NCI-H345 (cell line): Measurements from ENCODE around the gene C1QTNF8.

Source experiments
- DNase-seq: peaks from one replicate; lab custom pipeline; 2025; lab: John Stamatoyannopoulos, UW

Gene C1QTNF8

DNA sequence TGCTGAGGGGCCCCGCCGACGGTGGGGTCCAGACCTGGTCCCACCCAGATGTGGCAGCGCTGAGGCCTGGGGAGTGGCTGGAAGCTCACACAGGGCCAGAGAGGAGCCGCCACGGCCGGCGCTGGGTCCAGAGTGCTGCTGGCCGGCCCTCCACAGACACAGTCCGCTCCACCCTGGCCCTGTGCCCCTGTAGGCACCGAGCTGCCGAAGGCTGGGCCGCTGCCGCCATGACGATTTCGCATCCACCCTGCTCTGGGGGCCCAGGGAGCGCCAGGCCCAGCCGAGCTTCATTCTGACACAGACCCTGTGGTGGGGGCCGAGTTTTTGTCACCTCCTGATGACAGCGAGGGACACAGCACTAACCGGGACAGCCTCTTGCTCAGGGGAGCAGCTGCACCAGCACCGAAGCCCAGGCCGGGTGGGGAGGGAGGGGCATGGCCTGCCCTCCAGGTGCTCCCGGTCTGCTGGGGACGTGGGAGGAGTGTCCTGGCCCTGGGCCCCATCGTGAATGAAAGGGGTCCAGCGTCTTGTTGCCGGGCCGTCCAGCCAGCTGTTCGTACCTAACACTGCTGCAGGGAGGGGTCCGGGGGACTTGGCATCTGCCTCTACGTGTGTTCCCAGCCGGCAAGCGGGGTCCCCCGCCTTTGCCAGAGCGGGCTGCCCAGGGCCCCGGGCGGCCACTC lies 50.6 kb downstream of the C1QTNF8 start:
- DNase-seq: no peak

DNA sequence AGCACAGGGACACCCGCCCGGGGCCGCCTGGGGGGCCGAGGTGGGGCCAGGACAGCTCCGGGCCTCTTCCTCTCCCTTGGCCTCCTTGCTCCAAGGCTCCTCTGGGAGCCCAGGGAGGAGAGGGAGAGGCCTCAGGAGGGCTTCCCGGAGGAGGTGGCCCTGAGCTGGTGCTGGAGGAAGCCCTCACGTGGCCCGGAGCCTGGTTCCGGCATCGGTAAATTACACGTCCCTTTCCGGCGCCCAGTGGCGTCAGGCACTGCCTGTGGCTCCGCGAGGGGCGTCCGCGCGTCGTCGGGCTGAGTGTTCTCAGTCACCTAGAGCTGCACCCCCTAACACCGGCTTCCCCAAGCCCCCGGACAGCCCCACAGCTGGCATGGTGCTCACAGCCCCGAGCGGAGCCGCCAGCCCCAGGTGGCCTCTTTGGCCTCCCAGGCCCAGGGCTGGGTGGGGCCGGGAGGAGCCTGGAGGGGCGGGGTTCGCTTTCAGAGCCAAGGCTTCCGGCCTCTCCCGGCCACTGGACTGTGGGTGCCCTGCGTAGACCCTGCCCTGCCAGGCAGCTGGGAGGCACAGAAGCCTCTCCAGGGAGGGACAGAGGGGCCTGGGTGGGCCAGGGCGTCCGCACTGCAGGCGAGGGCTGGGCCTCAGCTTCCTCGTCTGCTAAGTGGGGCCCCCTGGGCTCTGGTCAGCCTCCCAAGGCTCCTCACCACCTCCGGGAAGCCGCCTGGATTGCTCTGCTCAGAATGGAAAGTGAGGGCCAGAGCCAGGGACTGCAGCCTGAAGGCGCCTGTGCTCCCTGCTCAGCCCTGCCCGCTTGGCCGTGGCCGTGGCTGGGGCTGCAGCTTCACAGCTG lies 51.4 kb downstream of the C1QTNF8 start:
- DNase-seq: no peak

DNA sequence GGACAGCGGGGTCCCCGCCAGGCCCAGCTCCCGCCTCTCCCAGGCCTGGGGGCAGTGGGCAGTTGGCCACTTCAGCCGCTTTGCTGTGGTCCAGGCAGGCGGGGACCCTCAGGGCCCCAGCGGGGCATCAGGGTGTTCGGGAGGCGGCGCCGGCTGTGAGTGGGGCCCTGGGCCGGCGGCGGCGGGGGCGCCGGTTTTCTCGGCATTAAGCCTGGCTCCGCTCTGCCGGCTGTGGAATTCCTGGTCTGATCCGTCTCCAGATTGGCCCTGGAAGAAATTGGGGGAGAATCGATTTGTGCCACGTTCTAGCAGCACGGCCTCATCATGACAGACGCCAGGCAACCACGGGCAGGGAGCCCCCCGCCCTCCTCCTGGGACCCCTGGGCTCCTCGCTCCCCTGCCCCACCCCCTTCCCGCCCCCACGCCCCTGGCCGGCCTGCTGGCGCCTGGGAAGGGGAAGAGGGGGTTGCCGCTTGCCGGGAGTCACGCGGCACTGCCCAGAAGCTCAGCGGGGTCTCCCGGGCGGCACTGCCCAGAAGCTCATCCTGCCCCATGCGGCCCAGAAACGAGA lies 52.1 kb downstream of the C1QTNF8 start:
- DNase-seq: no peak

DNA sequence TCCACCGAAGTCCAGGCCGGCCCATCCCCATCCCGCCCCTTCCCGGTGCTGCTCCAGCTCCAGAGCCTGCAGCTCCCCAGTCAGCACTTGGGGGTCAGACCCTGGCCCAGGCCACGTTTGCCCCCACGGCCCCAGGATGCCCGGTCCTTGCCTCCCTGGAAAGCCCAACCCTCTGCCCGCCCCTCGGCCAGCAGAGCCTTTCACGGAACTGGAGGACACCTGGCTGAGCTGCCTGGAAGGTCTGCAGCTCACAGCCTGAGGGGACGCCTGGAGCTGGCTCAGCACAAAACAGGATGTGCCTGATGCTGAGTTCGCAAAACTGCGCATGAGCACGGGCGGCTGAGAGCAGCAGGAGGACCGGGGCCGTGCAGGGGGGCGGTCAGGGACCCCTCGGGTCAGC lies 53.2 kb downstream of the C1QTNF8 start:
- peak; percentile 76 for DNase-seq

DNA sequence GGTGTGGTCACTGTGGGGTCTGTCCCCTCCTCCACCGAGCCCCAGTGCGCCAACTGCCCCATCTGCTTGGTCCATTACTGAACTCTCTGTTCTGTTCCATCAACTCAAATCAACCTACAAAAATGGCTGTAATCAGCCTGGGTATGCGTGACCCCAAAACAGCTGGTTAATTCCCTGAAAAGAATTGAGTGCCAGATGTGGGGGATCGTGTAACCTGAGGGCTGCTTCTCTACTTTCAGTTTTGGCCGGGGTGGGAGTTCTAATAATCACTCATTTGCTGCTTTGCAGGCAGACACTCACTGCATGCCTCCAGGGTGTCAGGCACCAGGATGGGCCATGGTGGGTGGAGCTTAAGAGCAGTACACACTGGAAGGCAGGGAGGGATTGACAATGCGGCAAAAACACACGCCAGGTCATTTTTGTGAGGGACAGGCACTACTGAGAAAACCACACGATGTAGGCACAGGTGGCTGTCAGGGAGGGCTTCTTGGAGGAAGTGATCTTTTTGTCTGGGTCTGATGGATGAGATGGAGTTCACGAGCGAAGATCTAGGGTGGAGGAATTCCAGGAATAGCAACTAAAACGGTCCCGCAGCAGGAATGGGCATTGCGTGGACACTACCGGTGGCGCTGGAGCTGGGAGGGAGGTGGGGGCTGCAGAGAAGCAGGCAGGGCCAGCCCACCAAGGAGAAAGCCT lies 53.8 kb downstream of the C1QTNF8 start:
- no peak for DNase-seq

DNA sequence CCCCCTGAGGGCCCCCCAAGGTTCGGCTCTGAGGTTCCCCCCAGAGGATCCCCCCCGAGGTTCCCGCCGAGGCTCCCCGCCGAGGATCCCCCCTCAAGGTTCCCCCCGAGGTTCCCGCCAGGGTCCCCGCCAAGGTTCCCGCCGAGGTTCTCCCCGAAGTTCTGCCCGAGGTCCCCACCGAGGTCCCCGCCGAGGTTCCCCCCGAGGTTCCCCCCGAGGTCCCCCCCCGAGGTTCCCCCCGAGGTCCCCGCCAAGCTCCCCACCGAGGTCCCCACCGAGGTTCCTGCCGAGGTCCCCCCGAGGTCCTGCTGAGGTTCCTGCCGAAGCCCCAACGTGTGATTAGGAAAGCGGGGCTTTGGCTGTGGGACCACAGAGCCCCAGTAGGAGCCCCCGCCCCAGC lies 55.7 kb downstream of the C1QTNF8 start:
- no peak for DNase-seq

DNA sequence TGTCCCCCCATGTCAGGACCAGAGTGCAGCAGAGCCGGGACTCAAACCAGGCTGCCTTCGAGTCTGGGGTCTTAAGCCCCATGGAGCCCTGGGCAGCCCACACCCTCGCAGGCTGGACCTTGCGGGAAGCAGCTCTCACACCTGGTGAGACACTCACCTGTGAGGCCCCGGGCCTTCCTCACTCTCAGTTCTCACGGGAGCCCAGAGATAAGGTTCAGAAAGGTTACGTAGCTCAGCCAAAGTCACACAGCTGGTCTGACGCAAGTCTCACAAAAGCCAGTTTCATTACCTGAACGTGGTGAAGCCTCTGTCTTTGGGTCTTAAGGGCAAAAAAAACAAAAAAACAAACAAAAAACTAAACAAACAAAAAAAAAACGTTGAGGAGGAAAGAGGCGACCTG lies 56.3 kb downstream of the C1QTNF8 start:
- DNase-seq: no peak

DNA sequence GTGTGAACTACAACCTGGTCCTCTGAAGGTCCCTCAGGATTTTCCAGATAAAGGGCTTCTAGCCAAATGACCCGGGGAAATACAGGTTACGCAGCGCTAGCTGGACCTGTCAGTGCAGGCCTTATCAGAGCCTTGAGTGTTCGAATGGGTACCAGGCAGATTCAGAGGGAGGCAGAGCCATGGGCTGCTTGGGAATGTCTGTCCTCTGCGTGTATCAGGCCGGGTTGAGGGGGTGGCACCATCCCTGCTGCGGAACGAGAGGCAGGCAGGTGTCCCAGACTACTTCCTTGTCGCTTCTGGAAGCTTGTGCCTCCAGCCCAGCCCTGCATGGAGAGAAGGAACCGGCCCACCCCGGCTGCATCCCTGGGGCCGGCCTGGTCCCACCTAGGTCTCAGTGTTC lies 57.1 kb downstream of the C1QTNF8 start:
- DNase-seq: no peak
